ENCODE data around the gene ATF5. TPM values are rescaled to one million over a fixed set of nuclear protein-coding genes. Genes with fewer than 3 reads are reported as not detected.

Gene ATF5
- total and polyA plus RNA-seq, 2 of the 13 experiments (the other 11 are each of a cell fraction or from before 2014, with no cell fraction given): 5.2 to 10.3 TPM

DNA sequence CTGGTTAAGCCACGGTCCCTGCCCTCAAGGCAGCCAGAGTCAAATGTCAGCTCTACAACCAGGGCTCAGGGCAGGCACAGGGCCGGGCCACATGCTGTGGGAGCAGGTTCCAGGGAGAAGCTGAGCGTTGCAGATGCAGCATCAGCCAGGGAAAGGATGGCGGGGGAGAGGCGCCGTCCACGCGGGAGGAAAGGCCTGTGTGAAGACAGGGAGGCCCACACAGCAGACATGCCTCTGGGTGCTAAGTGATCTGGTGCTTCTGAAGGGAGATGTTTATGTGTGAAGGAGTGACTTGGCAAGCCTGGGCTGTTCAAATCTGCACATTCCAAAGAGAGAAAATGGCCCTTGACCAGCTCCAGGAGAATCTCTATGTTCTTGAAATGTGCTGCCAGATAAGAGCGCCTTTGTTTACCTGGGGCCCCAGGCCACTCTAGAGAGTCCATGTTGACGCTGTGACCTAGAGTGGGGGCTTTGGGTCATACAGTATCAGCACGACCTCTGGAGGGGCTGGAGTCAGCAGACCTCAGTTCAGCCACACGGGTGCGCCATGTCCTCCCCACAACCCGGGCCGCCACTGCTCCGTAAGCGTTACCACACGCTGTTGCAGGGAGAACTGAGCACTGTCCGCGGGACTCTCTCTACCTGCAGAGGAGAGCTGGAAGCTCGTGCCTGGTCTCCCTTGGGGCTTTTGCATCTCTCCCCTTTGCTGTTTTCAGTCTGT lies 15.9 kb upstream of the ATF5 start (continued):
- no peak for TF ChIP-seq ZNF296 (CRISPR knock-in tag; conservative IDR thresholded peaks at IDR 0.05)
- no peak for TF ChIP-seq FLYWCH1 (CRISPR knock-in tag; IDR thresholded peaks at IDR 0.05)
- TF ChIP-seq HNRNPK (IDR thresholded peaks at IDR 0.05; ENCODE audit: low read depth, low read length, poor library complexity, severe bottlenecking): no peak
- no peak for TF ChIP-seq THAP11 (CRISPR knock-in tag; IDR thresholded peaks at IDR 0.05)
- no peak for TF ChIP-seq NFRKB (IDR thresholded peaks at IDR 0.05)
- no peak for TF ChIP-seq POLR2G (IDR thresholded peaks at IDR 0.05; ENCODE audit: low read depth, low read length)
- TF ChIP-seq ZNF747 (CRISPR knock-in tag; IDR thresholded peaks at IDR 0.05; ENCODE audit: borderline replicate concordance): no peak
- no peak for TF ChIP-seq NBN (conservative IDR thresholded peaks at IDR 0.05)
- TF ChIP-seq, protein P1, sequence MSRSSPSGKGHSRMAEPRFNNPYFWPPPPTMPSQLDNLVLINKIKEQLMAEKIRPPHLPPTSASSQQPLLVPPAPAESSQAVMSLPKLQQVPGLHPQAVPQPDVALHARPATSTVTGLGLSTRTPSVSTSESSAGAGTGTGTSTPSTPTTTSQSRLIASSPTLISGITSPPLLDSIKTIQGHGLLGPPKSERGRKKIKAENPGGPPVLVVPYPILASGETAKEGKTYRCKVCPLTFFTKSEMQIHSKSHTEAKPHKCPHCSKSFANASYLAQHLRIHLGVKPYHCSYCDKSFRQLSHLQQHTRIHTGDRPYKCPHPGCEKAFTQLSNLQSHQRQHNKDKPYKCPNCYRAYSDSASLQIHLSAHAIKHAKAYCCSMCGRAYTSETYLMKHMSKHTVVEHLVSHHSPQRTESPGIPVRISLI (CRISPR knock-in tag; IDR thresholded peaks at IDR 0.05; ENCODE audit: borderline replicate concordance): no peak
- TF ChIP-seq TRIM24 (CRISPR knock-in tag; IDR thresholded peaks at IDR 0.05): no peak
- no peak for TF ChIP-seq TSC22D2 (CRISPR knock-in tag; IDR thresholded peaks at IDR 0.05; ENCODE audit: borderline replicate concordance)
- TF ChIP-seq, protein P2, sequence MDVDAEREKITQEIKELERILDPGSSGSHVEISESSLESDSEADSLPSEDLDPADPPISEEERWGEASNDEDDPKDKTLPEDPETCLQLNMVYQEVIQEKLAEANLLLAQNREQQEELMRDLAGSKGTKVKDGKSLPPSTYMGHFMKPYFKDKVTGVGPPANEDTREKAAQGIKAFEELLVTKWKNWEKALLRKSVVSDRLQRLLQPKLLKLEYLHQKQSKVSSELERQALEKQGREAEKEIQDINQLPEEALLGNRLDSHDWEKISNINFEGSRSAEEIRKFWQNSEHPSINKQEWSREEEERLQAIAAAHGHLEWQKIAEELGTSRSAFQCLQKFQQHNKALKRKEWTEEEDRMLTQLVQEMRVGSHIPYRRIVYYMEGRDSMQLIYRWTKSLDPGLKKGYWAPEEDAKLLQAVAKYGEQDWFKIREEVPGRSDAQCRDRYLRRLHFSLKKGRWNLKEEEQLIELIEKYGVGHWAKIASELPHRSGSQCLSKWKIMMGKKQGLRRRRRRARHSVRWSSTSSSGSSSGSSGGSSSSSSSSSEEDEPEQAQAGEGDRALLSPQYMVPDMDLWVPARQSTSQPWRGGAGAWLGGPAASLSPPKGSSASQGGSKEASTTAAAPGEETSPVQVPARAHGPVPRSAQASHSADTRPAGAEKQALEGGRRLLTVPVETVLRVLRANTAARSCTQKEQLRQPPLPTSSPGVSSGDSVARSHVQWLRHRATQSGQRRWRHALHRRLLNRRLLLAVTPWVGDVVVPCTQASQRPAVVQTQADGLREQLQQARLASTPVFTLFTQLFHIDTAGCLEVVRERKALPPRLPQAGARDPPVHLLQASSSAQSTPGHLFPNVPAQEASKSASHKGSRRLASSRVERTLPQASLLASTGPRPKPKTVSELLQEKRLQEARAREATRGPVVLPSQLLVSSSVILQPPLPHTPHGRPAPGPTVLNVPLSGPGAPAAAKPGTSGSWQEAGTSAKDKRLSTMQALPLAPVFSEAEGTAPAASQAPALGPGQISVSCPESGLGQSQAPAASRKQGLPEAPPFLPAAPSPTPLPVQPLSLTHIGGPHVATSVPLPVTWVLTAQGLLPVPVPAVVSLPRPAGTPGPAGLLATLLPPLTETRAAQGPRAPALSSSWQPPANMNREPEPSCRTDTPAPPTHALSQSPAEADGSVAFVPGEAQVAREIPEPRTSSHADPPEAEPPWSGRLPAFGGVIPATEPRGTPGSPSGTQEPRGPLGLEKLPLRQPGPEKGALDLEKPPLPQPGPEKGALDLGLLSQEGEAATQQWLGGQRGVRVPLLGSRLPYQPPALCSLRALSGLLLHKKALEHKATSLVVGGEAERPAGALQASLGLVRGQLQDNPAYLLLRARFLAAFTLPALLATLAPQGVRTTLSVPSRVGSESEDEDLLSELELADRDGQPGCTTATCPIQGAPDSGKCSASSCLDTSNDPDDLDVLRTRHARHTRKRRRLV (CRISPR knock-in tag; IDR thresholded peaks at IDR 0.05): no peak
- TF ChIP-seq, protein P3, sequence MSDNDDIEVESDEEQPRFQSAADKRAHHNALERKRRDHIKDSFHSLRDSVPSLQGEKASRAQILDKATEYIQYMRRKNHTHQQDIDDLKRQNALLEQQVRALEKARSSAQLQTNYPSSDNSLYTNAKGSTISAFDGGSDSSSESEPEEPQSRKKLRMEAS (IDR thresholded peaks at IDR 0.05): 0 out of 2 replicates have a peak, but pooled peaks have one; percentile 5
- TF ChIP-seq, protein P4, sequence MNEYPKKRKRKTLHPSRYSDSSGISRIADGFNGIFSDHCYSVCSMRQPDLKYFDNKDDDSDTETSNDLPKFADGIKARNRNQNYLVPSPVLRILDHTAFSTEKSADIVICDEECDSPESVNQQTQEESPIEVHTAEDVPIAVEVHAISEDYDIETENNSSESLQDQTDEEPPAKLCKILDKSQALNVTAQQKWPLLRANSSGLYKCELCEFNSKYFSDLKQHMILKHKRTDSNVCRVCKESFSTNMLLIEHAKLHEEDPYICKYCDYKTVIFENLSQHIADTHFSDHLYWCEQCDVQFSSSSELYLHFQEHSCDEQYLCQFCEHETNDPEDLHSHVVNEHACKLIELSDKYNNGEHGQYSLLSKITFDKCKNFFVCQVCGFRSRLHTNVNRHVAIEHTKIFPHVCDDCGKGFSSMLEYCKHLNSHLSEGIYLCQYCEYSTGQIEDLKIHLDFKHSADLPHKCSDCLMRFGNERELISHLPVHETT (CRISPR knock-in tag; conservative IDR thresholded peaks at IDR 0.05): no peak
- TF ChIP-seq GABPA (IDR thresholded peaks at IDR 0.05; ENCODE audit: low read depth, low read length): no peak
- no peak for TF ChIP-seq GABPA (CRISPR knock-in tag; IDR thresholded peaks at IDR 0.05; ENCODE audit: low read depth)
- TF ChIP-seq REPIN1 (CRISPR knock-in tag; IDR thresholded peaks at IDR 0.05; ENCODE audit: borderline replicate concordance, low read depth): no peak
- TF ChIP-seq, protein P5, sequence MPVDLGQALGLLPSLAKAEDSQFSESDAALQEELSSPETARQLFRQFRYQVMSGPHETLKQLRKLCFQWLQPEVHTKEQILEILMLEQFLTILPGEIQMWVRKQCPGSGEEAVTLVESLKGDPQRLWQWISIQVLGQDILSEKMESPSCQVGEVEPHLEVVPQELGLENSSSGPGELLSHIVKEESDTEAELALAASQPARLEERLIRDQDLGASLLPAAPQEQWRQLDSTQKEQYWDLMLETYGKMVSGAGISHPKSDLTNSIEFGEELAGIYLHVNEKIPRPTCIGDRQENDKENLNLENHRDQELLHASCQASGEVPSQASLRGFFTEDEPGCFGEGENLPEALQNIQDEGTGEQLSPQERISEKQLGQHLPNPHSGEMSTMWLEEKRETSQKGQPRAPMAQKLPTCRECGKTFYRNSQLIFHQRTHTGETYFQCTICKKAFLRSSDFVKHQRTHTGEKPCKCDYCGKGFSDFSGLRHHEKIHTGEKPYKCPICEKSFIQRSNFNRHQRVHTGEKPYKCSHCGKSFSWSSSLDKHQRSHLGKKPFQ (CRISPR knock-in tag; IDR thresholded peaks at IDR 0.05; ENCODE audit: insufficient replicate concordance): no peak
- 0 out of 2 replicates have a peak, but pooled peaks have one; percentile 40 for TF ChIP-seq SMAD1 (CRISPR knock-in tag; IDR thresholded peaks at IDR 0.05; ENCODE audit: borderline replicate concordance, low read depth)
- no peak for TF ChIP-seq FOXK1 (CRISPR knock-in tag; IDR thresholded peaks at IDR 0.05; ENCODE audit: borderline replicate concordance, low read depth)
- no peak for TF ChIP-seq MBD4 (IDR thresholded peaks at IDR 0.05; ENCODE audit: borderline replicate concordance, low read length)
